Rectal smooth muscle tissue (tissue), 1 donor: ENCODE results near the gene FAM76A.

Source experiments
- H3K27ac ChIP-seq: one replicate; pipeline ENCODE4 v1.7.0; 2013; ENCODE audit warnings: low read depth, low read length, inconsistent platforms
- H3K27me3 ChIP-seq: one replicate; pipeline ENCODE4 v1.7.0; 2013; ENCODE audit warnings: low read length; ENCODE audit not compliant: control insufficient read depth, insufficient read depth
- H3K36me3 ChIP-seq: one replicate; pipeline ENCODE4 v1.7.0; 2013; ENCODE audit warnings: low read length; ENCODE audit not compliant: control insufficient read depth, insufficient read depth
- H3K4me1 ChIP-seq: one replicate; pipeline ENCODE4 v1.7.0; 2013; ENCODE audit warnings: low read length; ENCODE audit not compliant: control insufficient read depth, insufficient read depth
- H3K4me3 ChIP-seq: one replicate; pipeline ENCODE4 v1.7.0; 2013; ENCODE audit warnings: low read length
- H3K9ac ChIP-seq: one replicate; pipeline ENCODE4 v1.7.0; 2013; ENCODE audit warnings: low read length

Gene FAM76A

GRCh38 chr1:27741121-27741520 is 15.4 kb downstream of the FAM76A start:
- H3K4me1 ChIP-seq: no peaks in the 10 kb centered on the region
- H3K4me3 ChIP-seq: no peak overlapping the region
- no peaks in the 10 kb centered on the region for H3K27me3 ChIP-seq
- H3K9ac ChIP-seq: no peak overlapping the region
- H3K36me3 ChIP-seq: peaks cover 16% of the 10 kb centered on the region
- no peak overlapping the region for H3K27ac ChIP-seq

- Histone ChIP-seq H3K27me3 (no peaks in the 10 kb centered on the region), H3K36me3 (peaks cover 15% of the 10 kb centered on the region), H3K9ac (no peak overlapping the region), H3K4me1 (no peaks in the 10 kb centered on the region), H3K27ac (no peak overlapping the region), H3K4me3 (no peak overlapping the region)
Measured at GRCh38 chr1:27744556-27744955, 18.8 kb downstream of the FAM76A start.

- Histone ChIP-seq H3K36me3 (peaks cover 9% of the 10 kb centered on the region), H3K4me1 (no peaks in the 10 kb centered on the region)
Measured at GRCh38 chr1:27745466-27745865, 19.7 kb downstream of the FAM76A start.

GRCh38 chr1:27752360-27752759 is 26.6 kb downstream of the FAM76A start:
- H3K4me1 ChIP-seq: peaks cover 2% of the 10 kb centered on the region
- peaks cover 13% of the 10 kb centered on the region for H3K36me3 ChIP-seq
- H3K4me3 ChIP-seq: no peak overlapping the region
- no peak overlapping the region for H3K9ac ChIP-seq
- H3K27me3 ChIP-seq: no peaks in the 10 kb centered on the region
- no peak overlapping the region for H3K27ac ChIP-seq

More at GRCh38 chr1:27745466-27745865, 19.7 kb downstream of the FAM76A start:
- Histone ChIP-seq H3K9ac (no peak overlapping the region), H3K27me3 (no peaks in the 10 kb centered on the region), H3K4me3 (no peak overlapping the region), H3K27ac (no peak overlapping the region)

- H3K9ac ChIP-seq: no peak overlapping the region
- H3K27me3 ChIP-seq: no peaks in the 10 kb centered on the region
- H3K4me3 ChIP-seq: no peak overlapping the region
- H3K36me3 ChIP-seq: peaks cover 20% of the 10 kb centered on the region
- peaks cover 2% of the 10 kb centered on the region for H3K4me1 ChIP-seq
- H3K27ac ChIP-seq: peak overlapping the region; percentile 40
Measured at GRCh38 chr1:27755286-27755685, 29.5 kb downstream of the FAM76A start.

GRCh38 chr1:27755865-27756264 is 30.1 kb downstream of the FAM76A start:
- no peak overlapping the region for H3K4me3 ChIP-seq
- peak overlapping the region; percentile 40 for H3K27ac ChIP-seq
- H3K4me1 ChIP-seq: peaks cover 2% of the 10 kb centered on the region
- H3K27me3 ChIP-seq: no peaks in the 10 kb centered on the region
- H3K36me3 ChIP-seq: peaks cover 20% of the 10 kb centered on the region
- H3K9ac ChIP-seq: no peak overlapping the region

- Histone ChIP-seq H3K4me1 (peaks cover 2% of the 10 kb centered on the region), H3K4me3 (no peak overlapping the region), H3K36me3 (peaks cover 20% of the 10 kb centered on the region)
Measured at GRCh38 chr1:27759236-27759635, 33.5 kb downstream of the FAM76A start.

GRCh38 chr1:27760426-27760825 is 34.7 kb downstream of the FAM76A start:
- Histone ChIP-seq H3K4me1 (no peaks in the 10 kb centered on the region), H3K27me3 (no peaks in the 10 kb centered on the region), H3K4me3 (no peak overlapping the region), H3K9ac (no peak overlapping the region), H3K27ac (no peak overlapping the region), H3K36me3 (peaks cover 17% of the 10 kb centered on the region)

More at GRCh38 chr1:27759236-27759635, 33.5 kb downstream of the FAM76A start:
- no peak overlapping the region for H3K9ac ChIP-seq
- no peak overlapping the region for H3K27ac ChIP-seq
- H3K27me3 ChIP-seq: no peaks in the 10 kb centered on the region

- H3K4me3 ChIP-seq: no peak overlapping the region
- no peak overlapping the region for H3K9ac ChIP-seq
- no peaks in the 10 kb centered on the region for H3K4me1 ChIP-seq
- H3K36me3 ChIP-seq: peaks cover 8% of the 10 kb centered on the region
- no peaks in the 10 kb centered on the region for H3K27me3 ChIP-seq
- H3K27ac ChIP-seq: no peak overlapping the region
Measured at GRCh38 chr1:27762033-27762432, 36.3 kb downstream of the FAM76A start.

GRCh38 chr1:27763358-27763757 is 37.6 kb downstream of the FAM76A start:
- Histone ChIP-seq H3K4me1 (no peaks in the 10 kb centered on the region), H3K36me3 (peaks cover 4% of the 10 kb centered on the region), H3K27me3 (no peaks in the 10 kb centered on the region), H3K4me3 (no peak overlapping the region), H3K9ac (no peak overlapping the region), H3K27ac (no peak overlapping the region)

GRCh38 chr1:27770293-27770830 is 44.6 kb downstream of the FAM76A start:
- no peaks in the 10 kb centered on the region for H3K27me3 ChIP-seq
- H3K27ac ChIP-seq: no peak overlapping the region
- H3K9ac ChIP-seq: no peak overlapping the region
- no peaks in the 10 kb centered on the region for H3K36me3 ChIP-seq
- peaks cover 11% of the 10 kb centered on the region for H3K4me1 ChIP-seq
- H3K4me3 ChIP-seq: no peak overlapping the region

- Histone ChIP-seq H3K27me3 (no peaks in the 10 kb centered on the region), H3K27ac (peak overlapping the region; percentile 91), H3K36me3 (no peaks in the 10 kb centered on the region), H3K4me1 (peaks cover 14% of the 10 kb centered on the region), H3K9ac (no peak overlapping the region), H3K4me3 (peak overlapping the region; percentile 83)
Measured at GRCh38 chr1:27772036-27772931, 46.5 kb downstream of the FAM76A start.
